HepG2 (cell line): ENCODE results near the gene NAV2. TPM values are rescaled to one million over a fixed set of nuclear protein-coding genes. Genes with fewer than 3 reads are reported as not detected.
A peak's percentile ranks its signal among the peaks of the same experiment; 100 is the strongest.

Experiments
- ATM ChIP-seq: fragments of 450-650 bp; IDR thresholded peaks from 2 replicates; pipeline ENCODE4 v1.7.1; 2017; ENCODE audit warnings: mild to moderate bottlenecking, borderline replicate concordance
- EP300 ChIP-seq, 3 experiments: sonication (generic) in 1 of 3; formaldehyde crosslinking in 1 of 3; IDR thresholded peaks; 2 replicates each; pipeline versions ENCODE4 v1.5.1 to v1.6.1; 2011 to 2020; ENCODE audit warnings: low read depth in 2 of 3, low read length in 2 of 3, borderline replicate concordance in 1 of 3, improper control_type of control experiment in 1 of 3, mild to moderate bottlenecking in 1 of 3, missing genetic modification reagents in 1 of 3, moderate library complexity in 1 of 3
- HNF4G ChIP-seq, 2 experiments: sonication (generic) in 1 of 2; formaldehyde crosslinking in 1 of 2; IDR thresholded peaks; 2 replicates each; pipeline versions ENCODE4 v1.4.0 to v1.6.1; 2011 to 2020; ENCODE audit warnings: borderline replicate concordance in 2 of 2, low read depth in 2 of 2, mild to moderate bottlenecking in 2 of 2, low read length in 1 of 2, missing genetic modification reagents in 1 of 2, moderate library complexity in 1 of 2
- RELA ChIP-seq: sonication (generic); formaldehyde crosslinking; IDR thresholded peaks from 2 replicates; pipeline ENCODE4 v1.4.0; 2020; ENCODE audit warnings: missing genetic modification reagents
- SOX5 ChIP-seq: IDR thresholded peaks from 2 replicates; pipeline ENCODE4 v1.6.1; 2016; ENCODE audit warnings: borderline replicate concordance
- ZBTB43 ChIP-seq: sonication (generic); formaldehyde crosslinking; conservative IDR thresholded peaks from 2 replicates; pipeline ENCODE4 v1.4.0; 2020; ENCODE audit warnings: missing genetic modification reagents
- ZNF543 ChIP-seq: sonication (generic); formaldehyde crosslinking; IDR thresholded peaks from 2 replicates; pipeline ENCODE4 v1.4.0; 2020; ENCODE audit warnings: mild to moderate bottlenecking, missing genetic modification reagents
- ZSCAN21 ChIP-seq: sonication (generic); formaldehyde crosslinking; IDR thresholded peaks from 2 replicates; pipeline ENCODE4 v1.8.0; 2022; ENCODE audit warnings: mild to moderate bottlenecking, missing genetic modification reagents, moderate library complexity, borderline replicate concordance
- polyA plus RNA-seq, 8 experiments: library from polyadenylated mRNA; depleted of rRNA in 3 of 8; stranded (reverse) in 7 of 8; unstranded in 1 of 8; fragments of >200 nt; fragmentation: Illumina TruSeq in 4 of 8; extraction: Trizol in 4 of 8; gene quantifications; 2 replicates each; pipeline versions ENCODE4 v1.2.1 to v1.2.3, GENCODE V29; 2011 to 2016; ENCODE audit warnings: low read depth in 4 of 8, missing spikeins in 1 of 8, mixed read lengths in 1 of 8; ENCODE audit not compliant: insufficient read depth in 1 of 8
- total RNA-seq, 5 experiments: library from RNA; depleted of rRNA; stranded (reverse); fragments of >200 nt; fragmentation: Illumina TruSeq; extraction: Trizol; gene quantifications; 2 replicates each; pipeline ENCODE4 v1.2.3, GENCODE V29; 2016; ENCODE audit warnings: low read depth in 1 of 5
- TF ChIP-seq, protein P1 (sequence below): sonication (generic); formaldehyde crosslinking; IDR thresholded peaks from 2 replicates; pipeline ENCODE4 v1.4.0; 2020; ENCODE audit warnings: missing genetic modification reagents
- TF ChIP-seq, protein P2 (sequence below), 2 experiments: fragments of 450-650 bp in 1 of 2; sonication (generic) in 1 of 2; formaldehyde crosslinking in 1 of 2; IDR thresholded peaks; 2 replicates each; pipeline versions ENCODE4 v1.6.1 to v1.8.0; 2016 to 2022; ENCODE audit warnings: antibody characterized with exemption in 1 of 2, mild to moderate bottlenecking in 1 of 2, missing genetic modification reagents in 1 of 2
- TF ChIP-seq, protein P3 (sequence below): sonication (generic); formaldehyde crosslinking; IDR thresholded peaks from 2 replicates; pipeline ENCODE4 v1.4.0; 2020; ENCODE audit warnings: missing genetic modification reagents

NAV2 gene
- total and polyA plus RNA-seq, 2 of the 13 experiments (the other 11 are each of a cell fraction or from before 2014, with no cell fraction given) = 9.3 to 34.6 TPM

DNA sequence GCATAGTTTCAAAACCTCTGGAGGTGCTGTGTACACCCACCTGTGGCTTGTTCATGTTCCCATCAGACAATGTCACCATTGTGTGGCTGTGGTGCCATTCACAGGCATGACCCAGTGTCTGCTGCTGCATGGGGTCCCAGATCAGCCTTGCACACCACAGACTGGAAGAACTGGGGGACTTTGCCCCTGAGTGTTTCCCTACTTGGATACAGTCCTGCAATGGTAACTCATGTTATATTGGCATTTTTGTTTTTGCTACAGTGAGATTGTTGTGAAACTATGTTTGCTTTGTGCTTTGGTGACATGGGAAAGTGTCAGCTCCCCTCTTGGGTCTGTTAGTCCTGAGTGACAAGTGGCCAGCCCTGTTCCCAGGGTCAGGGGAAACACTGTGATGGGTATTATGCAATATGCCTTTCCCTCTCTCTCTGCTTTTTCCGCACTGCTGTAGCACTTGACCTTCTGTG lies 108.8 kb downstream of the NAV2 start (continued):
- TF ChIP-seq HNF4G (IDR thresholded peaks at IDR 0.05; ENCODE audit: borderline replicate concordance, low read depth, low read length) (peak; percentile 74), HNF4G (CRISPR knock-in tag; IDR thresholded peaks at IDR 0.05; ENCODE audit: borderline replicate concordance, low read depth) (no peak; the same call in 1 of the 2 replicates), RELA (CRISPR knock-in tag) (no peak), ZSCAN21 (CRISPR knock-in tag) (no peak), ATM (no peak), ZNF543 (CRISPR knock-in tag) (no peak), EP300 (IDR thresholded peaks at IDR 0.05; ENCODE audit: low read depth in 2 of 2, low read length in 2 of 2) (peak in 1 of 2 experiments; percentile 56; a peak in 1 of 4 replicates), EP300 (CRISPR knock-in tag; IDR thresholded peaks at IDR 0.05; ENCODE audit: borderline replicate concordance) (no peak), SOX5 (peak; percentile 52), ZBTB43 (CRISPR knock-in tag) (0 out of 2 replicates have a peak, but pooled peaks have one; percentile 56)
- TF ChIP-seq, protein P1, sequence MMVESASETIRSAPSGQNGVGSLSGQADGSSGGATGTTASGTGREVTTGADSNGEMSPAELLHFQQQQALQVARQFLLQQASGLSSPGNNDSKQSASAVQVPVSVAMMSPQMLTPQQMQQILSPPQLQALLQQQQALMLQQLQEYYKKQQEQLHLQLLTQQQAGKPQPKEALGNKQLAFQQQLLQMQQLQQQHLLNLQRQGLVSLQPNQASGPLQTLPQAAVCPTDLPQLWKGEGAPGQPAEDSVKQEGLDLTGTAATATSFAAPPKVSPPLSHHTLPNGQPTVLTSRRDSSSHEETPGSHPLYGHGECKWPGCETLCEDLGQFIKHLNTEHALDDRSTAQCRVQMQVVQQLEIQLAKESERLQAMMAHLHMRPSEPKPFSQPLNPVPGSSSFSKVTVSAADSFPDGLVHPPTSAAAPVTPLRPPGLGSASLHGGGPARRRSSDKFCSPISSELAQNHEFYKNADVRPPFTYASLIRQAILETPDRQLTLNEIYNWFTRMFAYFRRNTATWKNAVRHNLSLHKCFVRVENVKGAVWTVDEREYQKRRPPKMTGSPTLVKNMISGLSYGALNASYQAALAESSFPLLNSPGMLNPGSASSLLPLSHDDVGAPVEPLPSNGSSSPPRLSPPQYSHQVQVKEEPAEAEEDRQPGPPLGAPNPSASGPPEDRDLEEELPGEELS (CRISPR knock-in tag) = peak; percentile 69
- TF ChIP-seq, protein P2, sequence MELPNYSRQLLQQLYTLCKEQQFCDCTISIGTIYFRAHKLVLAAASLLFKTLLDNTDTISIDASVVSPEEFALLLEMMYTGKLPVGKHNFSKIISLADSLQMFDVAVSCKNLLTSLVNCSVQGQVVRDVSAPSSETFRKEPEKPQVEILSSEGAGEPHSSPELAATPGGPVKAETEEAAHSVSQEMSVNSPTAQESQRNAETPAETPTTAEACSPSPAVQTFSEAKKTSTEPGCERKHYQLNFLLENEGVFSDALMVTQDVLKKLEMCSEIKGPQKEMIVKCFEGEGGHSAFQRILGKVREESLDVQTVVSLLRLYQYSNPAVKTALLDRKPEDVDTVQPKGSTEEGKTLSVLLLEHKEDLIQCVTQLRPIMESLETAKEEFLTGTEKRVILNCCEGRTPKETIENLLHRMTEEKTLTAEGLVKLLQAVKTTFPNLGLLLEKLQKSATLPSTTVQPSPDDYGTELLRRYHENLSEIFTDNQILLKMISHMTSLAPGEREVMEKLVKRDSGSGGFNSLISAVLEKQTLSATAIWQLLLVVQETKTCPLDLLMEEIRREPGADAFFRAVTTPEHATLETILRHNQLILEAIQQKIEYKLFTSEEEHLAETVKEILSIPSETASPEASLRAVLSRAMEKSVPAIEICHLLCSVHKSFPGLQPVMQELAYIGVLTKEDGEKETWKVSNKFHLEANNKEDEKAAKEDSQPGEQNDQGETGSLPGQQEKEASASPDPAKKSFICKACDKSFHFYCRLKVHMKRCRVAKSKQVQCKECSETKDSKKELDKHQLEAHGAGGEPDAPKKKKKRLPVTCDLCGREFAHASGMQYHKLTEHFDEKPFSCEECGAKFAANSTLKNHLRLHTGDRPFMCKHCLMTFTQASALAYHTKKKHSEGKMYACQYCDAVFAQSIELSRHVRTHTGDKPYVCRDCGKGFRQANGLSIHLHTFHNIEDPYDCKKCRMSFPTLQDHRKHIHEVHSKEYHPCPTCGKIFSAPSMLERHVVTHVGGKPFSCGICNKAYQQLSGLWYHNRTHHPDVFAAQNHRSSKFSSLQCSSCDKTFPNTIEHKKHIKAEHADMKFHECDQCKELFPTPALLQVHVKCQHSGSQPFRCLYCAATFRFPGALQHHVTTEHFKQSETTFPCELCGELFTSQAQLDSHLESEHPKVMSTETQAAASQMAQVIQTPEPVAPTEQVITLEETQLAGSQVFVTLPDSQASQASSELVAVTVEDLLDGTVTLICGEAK (IDR thresholded peaks at IDR 0.05) = no peak
- TF ChIP-seq, protein P2 (CRISPR knock-in tag; IDR thresholded peaks at IDR 0.05) = no peak
- TF ChIP-seq, protein P3, sequence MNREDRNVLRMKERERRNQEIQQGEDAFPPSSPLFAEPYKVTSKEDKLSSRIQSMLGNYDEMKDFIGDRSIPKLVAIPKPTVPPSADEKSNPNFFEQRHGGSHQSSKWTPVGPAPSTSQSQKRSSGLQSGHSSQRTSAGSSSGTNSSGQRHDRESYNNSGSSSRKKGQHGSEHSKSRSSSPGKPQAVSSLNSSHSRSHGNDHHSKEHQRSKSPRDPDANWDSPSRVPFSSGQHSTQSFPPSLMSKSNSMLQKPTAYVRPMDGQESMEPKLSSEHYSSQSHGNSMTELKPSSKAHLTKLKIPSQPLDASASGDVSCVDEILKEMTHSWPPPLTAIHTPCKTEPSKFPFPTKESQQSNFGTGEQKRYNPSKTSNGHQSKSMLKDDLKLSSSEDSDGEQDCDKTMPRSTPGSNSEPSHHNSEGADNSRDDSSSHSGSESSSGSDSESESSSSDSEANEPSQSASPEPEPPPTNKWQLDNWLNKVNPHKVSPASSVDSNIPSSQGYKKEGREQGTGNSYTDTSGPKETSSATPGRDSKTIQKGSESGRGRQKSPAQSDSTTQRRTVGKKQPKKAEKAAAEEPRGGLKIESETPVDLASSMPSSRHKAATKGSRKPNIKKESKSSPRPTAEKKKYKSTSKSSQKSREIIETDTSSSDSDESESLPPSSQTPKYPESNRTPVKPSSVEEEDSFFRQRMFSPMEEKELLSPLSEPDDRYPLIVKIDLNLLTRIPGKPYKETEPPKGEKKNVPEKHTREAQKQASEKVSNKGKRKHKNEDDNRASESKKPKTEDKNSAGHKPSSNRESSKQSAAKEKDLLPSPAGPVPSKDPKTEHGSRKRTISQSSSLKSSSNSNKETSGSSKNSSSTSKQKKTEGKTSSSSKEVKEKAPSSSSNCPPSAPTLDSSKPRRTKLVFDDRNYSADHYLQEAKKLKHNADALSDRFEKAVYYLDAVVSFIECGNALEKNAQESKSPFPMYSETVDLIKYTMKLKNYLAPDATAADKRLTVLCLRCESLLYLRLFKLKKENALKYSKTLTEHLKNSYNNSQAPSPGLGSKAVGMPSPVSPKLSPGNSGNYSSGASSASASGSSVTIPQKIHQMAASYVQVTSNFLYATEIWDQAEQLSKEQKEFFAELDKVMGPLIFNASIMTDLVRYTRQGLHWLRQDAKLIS (CRISPR knock-in tag) = no peak
